Upper lobe of right lung (tissue), 1 donor: ENCODE data around the gene TRMT112. TPM values are rescaled to one million over a fixed set of nuclear protein-coding genes. Genes with fewer than 3 reads are reported as not detected.

Experiments used
- ATAC-seq: fragments of 200-7000 bp; cut with Tn5 transposase; one replicate; pipeline ENCODE4 v1.9.1; 2020; ENCODE audit warnings: mild to moderate bottlenecking, moderate library complexity
- DNase-seq: peaks from one replicate; pipeline ENCODE4 v3.0.0-alpha.2; 2020
- H3K27ac ChIP-seq: fragments of 200-600 bp; one replicate; pipeline ENCODE4 v1.8.0; 2022
- H3K27me3 ChIP-seq: fragments of 200-600 bp; one replicate; pipeline ENCODE4 v1.8.0; 2022; ENCODE audit warnings: mild to moderate bottlenecking
- H3K36me3 ChIP-seq: fragments of 200-600 bp; one replicate; pipeline ENCODE4 v1.8.0; 2022
- H3K4me1 ChIP-seq: fragments of 200-600 bp; one replicate; pipeline ENCODE4 v1.8.0; 2022
- H3K4me3 ChIP-seq: fragments of 200-600 bp; one replicate; pipeline ENCODE4 v1.8.0; 2022; ENCODE audit warnings: mild to moderate bottlenecking
- H3K9me3 ChIP-seq: fragments of 200-600 bp; one replicate; pipeline ENCODE4 v1.8.0; 2022
- intact Hi-C: fragments of 100-400 bp; cut with DNase I; formaldehyde crosslinking; loops from one replicate; pipeline ENCODE4 v1.11.0; 2022
- total RNA-seq: library from RNA; stranded (reverse); fragmentation: NEBNext Ultra II Directional; extraction: Animal tissue kit (Norgen Biotek cat#: 25700); gene quantifications from one replicate; pipeline ENCODE4 v1.2.1, GENCODE V29; 2021
- TF ChIP-seq, protein P1 (sequence below): fragments of 200-600 bp; IDR thresholded peaks from one replicate; pipeline ENCODE4 v1.8.0; 2022; ENCODE audit warnings: antibody characterized with exemption
- donor health status: DM: no; HTN: yes; CAD: no; lungs with severe emphysema.

TRMT112 gene
- total RNA-seq, 1 donor from 2014 or later, result 168 TPM

DNA sequence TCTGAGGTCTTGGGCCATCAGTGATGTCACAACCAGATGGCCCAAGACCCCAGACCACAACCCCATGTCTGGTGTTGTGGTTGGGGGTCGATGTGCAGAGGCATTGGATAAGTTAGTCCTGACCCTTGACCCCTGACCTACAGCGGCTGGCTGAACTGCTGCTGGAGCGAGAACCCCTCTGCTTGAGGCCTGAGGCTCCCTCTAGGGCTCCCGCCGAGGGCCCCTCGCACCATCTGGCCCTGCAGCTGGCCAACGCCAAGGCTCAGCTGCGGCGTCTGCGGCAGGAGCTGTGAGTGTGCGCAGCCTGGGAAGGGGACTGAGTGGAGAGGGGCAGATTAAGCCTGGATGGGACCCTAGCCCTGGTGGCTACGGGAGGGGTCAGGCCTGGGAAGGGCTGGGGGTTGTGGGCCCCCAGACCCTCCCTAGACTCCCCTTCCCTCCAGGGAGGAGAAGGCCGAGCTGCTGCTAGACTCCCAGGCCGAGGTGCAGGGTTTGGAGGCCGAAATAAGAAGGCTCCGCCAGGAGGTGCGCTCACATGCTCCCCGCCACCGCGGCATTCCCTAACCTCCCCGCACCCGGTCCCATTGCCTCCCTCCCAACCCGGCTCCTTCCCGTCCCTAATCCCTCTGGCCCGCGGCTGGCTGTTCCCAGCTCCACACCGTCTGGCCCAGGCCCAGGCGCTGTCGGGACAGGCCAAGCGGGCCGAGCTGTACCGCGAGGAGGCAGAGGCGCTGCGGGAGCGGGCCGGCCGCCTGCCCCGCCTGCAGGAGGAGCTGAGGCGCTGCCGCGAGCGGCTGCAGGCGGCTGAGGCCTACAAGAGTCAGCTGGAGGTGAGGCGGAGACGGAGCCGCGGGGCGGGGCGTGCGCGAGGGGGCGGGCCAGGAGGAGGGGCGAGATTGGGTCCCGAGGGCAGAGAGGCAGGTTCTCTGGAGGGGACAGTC is 24.8 kb upstream of the TRMT112 start:
- Histone ChIP-seq H3K4me1 (peaks cover 14% of the 10 kb centered on the region), H3K4me3 (peak overlapping the region; percentile 41), H3K36me3 (no peaks in the 10 kb centered on the region), H3K27ac (peak overlapping the region; percentile 68), H3K27me3 (no peaks in the 10 kb centered on the region), H3K9me3 (no peaks in the 10 kb centered on the region)
- DNase-seq (peak; percentile 96), ATAC-seq (peak; percentile 93)
- intact Hi-C loops, result no loop called here
- TF ChIP-seq, protein P1, sequence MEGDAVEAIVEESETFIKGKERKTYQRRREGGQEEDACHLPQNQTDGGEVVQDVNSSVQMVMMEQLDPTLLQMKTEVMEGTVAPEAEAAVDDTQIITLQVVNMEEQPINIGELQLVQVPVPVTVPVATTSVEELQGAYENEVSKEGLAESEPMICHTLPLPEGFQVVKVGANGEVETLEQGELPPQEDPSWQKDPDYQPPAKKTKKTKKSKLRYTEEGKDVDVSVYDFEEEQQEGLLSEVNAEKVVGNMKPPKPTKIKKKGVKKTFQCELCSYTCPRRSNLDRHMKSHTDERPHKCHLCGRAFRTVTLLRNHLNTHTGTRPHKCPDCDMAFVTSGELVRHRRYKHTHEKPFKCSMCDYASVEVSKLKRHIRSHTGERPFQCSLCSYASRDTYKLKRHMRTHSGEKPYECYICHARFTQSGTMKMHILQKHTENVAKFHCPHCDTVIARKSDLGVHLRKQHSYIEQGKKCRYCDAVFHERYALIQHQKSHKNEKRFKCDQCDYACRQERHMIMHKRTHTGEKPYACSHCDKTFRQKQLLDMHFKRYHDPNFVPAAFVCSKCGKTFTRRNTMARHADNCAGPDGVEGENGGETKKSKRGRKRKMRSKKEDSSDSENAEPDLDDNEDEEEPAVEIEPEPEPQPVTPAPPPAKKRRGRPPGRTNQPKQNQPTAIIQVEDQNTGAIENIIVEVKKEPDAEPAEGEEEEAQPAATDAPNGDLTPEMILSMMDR, result peak; percentile 45

DNA sequence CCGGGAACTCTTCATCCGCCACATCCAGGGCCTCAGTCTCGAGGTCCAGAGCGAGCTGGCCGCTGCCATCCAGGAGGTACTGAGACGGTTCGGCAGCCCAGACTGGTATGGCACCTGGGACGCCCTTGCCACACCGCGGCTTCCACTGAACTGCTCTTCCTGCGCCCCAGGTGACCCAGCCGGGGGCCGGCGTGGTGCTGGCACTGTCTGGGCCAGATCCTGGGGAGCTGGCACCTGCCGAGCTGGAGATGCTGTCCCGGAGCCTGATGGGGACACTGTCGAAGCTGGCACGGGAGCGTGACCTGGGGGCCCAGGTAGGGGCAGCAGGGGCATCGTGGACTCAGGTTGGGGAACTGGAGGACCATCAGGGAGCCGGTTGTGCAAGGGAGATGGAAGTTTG is 24.1 kb upstream of the TRMT112 start:
- Histone ChIP-seq H3K27ac (no peak overlapping the region), H3K36me3 (no peaks in the 10 kb centered on the region), H3K4me1 (peaks cover 14% of the 10 kb centered on the region), H3K4me3 (no peak overlapping the region), H3K9me3 (no peaks in the 10 kb centered on the region), H3K27me3 (no peaks in the 10 kb centered on the region)
- intact Hi-C loops, result no loop called here
- ATAC-seq, result no peak
- TF ChIP-seq, protein P1, result no peak
- DNase-seq, result peak; percentile 65

DNA sequence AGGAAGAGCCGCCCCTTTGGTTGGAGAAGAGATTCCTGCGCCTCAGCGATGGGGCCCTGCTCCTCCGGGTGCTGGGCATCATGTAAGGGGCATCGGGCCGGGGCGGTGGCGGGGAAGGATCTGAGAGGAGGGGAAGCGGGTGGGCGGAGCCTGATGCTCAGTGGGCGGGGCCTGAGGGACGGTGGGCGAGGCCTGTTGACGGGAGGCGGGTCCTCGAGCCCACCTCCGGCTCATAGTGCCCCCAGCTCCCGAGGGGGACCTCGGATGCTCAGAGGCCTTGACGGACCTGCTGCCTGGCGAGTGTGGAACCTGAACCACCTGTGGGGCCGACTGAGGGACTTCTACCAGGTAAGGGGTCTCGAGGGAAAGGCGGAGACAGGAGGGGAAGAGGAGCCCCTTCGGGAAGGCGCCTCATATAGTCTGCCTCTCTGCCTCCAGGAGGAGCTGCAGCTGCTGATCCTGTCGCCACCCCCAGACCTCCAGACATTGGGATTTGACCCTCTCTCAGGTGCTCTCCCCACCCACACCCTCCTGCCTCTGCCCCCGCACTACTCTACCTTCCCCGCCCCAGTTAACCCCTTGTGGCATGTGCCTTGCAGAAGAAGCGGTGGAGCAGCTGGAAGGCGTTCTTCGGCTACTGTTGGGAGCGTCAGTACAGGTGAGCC is 23.4 kb upstream of the TRMT112 start:
- Histone ChIP-seq H3K36me3 (no peaks in the 10 kb centered on the region), H3K4me3 (peak overlapping the region; percentile 39), H3K9me3 (no peaks in the 10 kb centered on the region), H3K27ac (peak overlapping the region; percentile 58), H3K4me1 (peaks cover 14% of the 10 kb centered on the region), H3K27me3 (no peaks in the 10 kb centered on the region)
- peak; percentile 24 for ATAC-seq
- intact Hi-C loops, result no loop called here
- peak; percentile 86 for DNase-seq
- TF ChIP-seq, protein P1, result no peak

DNA sequence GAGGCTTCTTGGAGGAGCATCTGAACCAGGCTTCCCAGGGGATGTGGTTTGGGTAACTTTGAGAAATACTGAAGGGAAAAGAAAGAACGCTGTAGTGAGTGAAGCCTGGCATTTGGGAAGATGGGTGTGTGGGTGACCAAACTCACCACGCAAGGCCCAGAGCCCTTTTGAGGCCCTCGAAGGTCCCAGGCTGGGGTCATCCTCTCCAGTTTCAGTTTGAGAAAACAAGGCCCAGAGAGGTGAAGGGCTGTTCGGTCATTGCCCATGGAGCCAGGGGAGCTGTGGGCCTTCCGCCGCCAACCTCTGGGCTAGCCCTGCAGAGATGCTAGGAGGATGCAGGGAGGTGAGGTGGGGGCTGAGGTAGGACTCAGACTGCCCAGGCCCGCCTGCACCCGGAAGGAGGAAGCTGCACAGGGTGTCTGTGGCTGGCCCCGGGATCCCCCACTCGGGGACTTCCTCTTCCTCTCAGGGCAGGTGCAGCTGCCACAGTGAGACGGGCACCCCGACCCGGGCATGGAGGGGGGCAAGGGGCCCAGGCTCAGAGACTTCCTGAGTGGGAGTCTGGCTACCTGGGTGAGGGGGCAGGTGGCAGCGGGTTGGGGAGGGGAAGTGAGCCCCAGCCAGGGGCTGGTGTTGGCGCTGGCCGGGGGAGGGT is 22.5 kb upstream of the TRMT112 start, which contains the start of gene CCDC88B:
Gene CCDC88B, plus strand, starts transcription at position 451 of the 655 bp plus-strand sequence. Its CDS starts 63 bp downstream, at position 514.
- H3K27me3 ChIP-seq, result no peaks in the 10 kb centered on the region
- H3K9me3 ChIP-seq, result no peaks in the 10 kb centered on the region
- DNase-seq (peak; percentile 86), ATAC-seq (peak; percentile 48)
- H3K36me3 ChIP-seq, result no peaks in the 10 kb centered on the region
- TF ChIP-seq, protein P1, result no peak
- peak within 1 kb of the TSS; percentile 39 for H3K4me3 ChIP-seq
- H3K4me1 ChIP-seq, result peaks cover 14% of the 10 kb centered on the region
- peak within 1 kb of the TSS; percentile 58 for H3K27ac ChIP-seq
- intact Hi-C loops, result no loop called here

DNA sequence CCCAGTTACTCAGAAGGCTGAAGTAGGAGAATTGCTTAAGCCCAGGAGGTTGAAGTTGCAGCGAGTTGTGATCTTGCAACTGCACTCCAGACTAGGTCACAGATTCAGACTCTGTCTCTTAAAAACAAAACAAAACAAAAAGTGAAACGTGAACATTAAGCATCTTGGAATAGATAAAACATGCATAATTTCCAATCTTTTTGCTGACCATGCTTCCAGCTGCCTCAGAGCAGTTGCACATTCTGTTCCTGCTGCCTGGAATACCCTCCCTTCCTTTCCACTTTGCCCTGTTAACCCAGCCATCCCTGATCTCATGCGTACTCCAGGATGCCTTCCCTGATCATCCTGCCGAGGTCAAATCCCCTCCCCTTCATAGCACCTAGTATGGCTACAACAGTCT is 21.9 kb upstream of the TRMT112 start:
- H3K4me3 ChIP-seq, result no peak overlapping the region
- no peaks in the 10 kb centered on the region for H3K36me3 ChIP-seq
- H3K4me1 ChIP-seq, result peaks cover 14% of the 10 kb centered on the region
- no peaks in the 10 kb centered on the region for H3K27me3 ChIP-seq
- TF ChIP-seq, protein P1, result no peak
- no peaks in the 10 kb centered on the region for H3K9me3 ChIP-seq
- no peak for ATAC-seq
- intact Hi-C loops, result no loop called here
- peak overlapping the region; percentile 58 for H3K27ac ChIP-seq
- no peak for DNase-seq
